ENCODE measurements around the gene WNT3A.

Gene WNT3A

DNA sequence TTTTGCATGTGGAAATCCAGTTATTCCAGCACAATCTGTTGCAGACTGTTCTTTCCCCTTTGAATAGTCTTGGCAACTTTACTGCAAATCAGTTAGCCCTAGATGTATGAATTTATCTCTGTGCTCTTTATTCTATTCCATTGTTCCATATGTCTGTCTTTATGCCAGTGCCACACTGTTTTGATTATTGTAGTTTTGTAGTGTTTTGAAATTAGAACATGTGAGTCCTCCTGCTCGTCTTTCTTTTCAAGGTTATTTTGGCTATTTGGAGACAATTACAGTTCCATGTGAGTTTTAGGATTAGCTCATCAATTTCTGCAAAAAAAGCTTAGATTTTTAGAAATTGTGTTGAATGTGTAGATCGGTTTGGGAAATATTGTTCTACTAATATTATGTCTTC is 26.6 kb downstream of the WNT3A start:
- no peak for DNase-seq

DNA sequence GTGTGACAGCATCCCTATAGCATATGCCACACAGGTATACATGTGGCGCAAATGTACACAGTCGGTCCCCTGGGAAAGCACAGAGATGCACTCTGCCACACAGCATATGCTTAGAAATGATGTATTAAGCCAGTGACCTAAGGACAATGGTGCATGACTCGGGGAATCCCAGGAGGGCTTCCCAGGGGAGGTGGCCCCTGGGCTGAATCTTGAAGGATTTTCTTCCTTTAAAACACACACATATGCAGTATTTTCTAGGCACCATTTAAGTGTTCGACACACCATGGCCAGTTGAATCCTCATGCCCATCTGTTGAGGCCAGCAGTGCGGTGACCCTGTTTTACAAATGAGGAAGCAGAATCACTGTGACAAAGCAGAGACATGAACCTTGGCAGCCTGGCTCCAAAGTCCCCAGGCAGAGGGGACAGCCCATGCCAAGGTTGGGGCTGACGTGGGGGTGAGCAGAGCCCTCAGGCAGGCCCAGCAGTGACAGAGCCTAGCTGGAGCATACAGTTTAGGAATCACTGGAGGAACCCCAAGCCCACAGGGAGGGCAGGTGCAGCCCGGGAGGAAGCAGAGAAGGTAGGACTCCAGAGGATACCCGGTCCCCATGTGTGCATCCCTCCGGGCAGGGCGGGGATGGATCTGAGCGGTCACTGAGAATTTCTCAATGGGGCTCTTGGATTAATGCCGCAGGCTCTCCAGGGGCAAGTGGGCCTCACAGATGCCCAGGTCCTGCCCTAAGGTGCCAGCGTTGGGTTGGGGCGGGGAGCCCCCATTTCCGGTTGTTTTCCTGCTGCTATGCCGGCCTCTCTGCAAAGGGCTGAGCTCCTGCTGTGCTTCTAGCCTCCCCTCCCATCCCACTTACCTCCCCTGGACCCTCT is 28.4 kb downstream of the WNT3A start:
- DNase-seq: no peak

DNA sequence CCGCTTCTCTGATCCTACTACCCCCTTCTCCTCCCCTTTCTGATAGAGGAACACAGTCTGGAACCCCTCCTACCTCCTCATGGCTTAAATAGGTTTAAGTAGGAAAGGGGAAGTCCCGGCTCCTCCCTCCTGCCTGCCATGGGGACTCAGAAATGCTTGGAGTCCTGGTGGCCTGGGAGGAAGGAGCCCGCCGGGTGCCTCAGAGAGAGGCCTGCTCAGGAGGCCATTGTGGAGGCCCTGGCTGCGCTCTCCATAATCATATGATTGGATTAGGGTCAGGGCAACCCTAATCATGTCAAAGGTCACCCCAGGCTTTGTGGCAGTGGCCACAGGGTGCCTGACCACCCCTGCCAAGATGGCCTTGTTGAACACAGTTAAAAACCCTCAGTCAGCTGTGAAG is 29.0 kb downstream of the WNT3A start:
- DNase-seq: no peak

DNA sequence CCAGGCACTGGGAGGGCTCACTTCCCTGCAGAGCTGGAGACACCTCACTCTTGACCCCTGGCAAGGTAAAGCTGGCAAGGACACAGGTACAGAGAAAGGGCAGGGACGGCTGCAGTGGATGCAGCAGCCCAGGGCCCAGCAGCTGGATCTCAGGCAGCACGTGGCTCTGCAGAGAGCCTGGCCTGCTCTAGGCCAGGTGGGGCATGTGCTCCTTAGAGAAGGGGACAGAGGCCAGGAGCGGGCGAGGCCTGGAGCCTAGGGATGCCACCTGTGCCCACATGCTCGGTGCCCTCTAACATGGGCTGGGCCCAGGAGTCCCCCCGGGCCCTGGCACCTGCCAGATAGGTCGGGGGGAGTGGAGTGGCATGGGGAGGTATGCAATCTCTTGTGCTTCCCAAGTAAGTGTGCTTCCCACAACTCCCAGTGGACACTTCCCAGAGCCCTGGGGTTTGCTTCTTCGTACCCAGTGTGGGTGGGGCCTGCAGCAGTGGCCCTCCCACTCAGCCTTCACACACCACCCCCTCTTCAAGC is 30.0 kb downstream of the WNT3A start:
- no peak for DNase-seq

DNA sequence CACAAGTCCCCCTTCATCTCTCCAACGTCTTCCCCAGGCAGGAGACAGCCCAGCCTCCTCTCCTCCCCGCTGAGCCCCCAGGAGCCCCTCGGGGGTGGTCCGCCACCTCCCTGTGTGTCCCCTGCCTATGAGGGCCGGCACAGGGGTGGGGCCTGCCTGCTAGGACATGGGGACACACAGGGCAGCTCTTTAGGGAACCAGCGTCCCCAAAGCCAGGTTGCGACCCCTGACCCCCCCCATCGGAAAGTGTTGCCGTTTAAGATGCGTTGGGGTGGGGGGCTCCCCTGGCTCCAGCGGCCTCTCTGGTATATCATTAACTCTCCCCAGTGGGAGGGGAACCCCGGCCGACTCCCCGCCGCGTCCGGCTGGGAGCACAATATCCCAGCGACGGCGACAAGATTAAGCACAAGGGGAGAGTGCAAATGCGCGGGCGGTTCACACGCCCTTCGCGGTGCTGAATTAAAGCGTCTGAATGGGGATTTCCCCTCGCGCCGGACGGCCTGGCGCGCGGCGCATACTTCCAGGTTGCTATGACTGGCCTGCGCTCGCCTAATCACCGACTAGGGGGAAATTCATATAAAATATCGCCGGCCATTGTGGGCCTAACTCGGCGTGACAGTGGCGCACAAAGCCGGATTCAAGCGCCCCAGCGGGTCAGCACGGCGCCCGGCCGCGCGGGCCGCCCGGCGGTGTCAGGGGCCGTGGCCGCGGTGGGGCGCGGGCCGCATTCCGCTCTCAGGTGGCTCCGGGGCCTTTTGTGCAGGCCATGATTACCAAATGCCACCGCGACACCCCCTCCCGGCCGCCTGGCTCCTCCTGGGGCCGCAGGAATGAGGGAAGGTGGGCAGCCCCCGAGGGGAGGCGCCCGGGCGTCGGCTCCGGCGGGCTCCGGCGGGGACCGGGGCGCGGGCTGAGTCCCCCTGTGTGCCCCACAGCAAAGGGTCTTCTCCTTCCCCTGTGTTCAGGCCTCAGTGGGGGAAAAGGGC is 30.9 kb downstream of the WNT3A start:
- DNase-seq: peak; percentile 15

DNA sequence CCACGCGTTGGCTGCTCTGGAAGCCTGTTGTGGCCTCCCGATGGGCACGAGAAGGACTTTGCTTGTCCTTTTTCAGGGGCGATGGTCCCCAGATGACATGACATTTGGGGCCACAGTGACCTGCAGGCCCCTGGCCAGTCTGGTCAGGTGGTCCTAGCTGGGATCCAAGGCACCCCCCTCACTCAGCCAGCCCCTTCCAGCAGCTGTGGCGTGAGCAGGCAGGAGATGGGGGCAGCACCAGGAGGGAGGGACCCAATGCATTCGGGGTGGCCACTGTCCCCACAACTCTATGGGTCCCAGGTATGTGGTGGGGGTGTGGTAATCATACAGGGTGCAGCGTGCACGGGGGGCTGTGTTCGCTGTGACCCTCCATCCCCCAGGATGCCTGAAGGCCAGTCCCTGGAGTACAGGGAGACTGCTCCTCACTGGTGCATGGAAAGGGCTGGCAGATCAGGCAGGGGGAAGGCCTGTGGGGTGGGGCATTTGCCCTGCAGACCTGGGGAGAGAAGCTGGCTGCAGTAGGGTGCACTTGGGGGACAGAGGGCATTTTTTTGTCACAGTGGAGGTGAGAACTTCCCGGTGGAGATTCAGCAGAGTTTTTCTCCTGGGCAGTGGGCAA is 31.7 kb downstream of the WNT3A start:
- no peak for DNase-seq

DNA sequence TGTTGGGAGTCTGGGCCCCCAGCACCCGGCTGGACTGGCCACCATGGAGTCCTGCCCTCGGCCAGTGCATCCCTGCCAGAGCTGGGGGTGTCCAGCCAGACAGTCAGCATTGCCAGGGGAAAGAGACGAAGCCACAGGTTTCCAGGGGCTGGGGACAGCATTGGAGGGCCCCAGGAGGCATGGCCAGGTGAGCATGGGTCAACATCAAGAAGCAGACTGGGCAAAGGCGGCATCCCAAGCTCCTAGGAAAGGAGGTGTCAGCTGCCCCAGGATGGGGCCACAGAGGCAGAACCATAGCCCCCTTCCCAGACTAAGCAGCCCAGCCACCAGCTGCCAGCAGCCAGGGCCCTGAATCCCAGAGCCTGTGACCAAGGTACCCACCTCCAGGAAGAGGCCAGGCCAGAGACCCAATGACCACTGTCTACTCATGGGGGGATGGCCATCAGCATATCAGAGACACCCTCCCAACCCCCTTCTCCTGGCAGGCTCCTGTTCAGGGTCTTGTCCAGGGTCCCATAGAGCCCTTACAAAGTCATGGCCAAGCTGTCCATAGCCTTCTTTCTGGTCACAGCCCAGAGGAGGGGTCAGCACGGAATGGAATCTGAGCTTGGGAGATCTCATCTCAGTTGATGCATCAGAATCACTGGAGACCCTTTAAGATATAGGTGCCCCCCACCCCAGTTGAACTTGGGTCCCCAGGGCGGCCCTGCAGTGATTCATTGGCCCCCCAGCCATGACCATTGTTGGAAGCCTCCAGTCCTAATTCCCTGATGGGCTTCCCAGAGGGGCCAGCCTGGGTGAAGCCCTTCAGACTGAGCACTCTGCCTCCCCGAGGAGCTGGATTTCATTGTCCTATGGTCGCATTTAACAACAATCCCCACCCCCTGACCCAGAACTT is 32.5 kb downstream of the WNT3A start:
- DNase-seq: no peak

DNA sequence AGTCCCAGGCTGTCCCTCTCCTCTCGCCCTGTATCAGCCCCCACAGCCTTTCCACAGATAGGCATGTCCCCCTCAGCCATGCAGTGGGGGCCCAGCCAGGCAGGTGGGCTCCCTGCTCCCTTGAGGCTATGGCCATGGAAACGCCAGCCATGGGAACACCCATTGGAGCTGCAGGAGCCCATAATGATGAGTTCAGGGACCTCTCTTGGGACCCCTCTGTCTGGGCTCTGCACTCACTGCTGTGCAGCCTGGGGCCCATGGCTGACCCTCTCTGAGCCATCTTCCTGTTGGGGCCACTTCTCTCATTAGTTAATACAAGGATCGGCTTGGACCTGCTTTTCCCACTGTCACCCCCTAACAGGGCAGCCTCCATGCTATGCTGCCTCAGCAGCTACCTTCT is 33.2 kb downstream of the WNT3A start:
- no peak for DNase-seq

DNA sequence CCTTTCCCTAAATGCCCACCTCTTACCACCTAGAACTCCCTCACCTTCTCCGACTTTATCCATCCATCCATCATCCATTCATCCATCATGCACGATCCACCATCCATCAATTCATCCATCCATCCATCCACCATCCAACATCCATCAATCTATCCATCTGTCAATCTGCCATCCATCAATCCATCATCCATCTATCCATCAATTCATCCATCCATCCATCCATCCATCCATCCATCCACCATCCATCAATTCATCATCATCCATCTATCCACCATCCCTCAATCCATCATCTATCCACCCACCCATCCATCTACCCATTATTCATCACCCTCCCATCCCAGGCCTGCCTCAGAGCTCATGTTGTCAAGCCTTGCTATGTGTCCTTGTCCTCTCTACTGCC is 34.5 kb downstream of the WNT3A start:
- no peak for DNase-seq

DNA sequence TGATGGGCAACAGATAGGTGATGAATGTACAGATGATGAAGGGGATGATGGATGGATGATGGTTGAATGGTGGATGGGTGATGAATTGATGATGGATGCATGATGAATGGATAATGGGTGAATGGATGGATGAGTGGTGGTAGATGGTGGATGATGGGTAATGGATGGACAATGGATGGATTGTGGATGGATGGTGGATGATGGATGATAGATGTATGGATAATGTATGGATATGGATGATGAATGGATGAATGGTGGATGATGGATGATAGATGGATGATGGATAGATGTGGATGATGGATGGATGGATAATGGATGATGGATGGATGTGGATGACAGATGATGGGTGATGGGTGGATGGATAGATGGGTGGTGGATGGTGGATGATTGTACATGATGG is 35.7 kb downstream of the WNT3A start:
- DNase-seq: no peak

DNA sequence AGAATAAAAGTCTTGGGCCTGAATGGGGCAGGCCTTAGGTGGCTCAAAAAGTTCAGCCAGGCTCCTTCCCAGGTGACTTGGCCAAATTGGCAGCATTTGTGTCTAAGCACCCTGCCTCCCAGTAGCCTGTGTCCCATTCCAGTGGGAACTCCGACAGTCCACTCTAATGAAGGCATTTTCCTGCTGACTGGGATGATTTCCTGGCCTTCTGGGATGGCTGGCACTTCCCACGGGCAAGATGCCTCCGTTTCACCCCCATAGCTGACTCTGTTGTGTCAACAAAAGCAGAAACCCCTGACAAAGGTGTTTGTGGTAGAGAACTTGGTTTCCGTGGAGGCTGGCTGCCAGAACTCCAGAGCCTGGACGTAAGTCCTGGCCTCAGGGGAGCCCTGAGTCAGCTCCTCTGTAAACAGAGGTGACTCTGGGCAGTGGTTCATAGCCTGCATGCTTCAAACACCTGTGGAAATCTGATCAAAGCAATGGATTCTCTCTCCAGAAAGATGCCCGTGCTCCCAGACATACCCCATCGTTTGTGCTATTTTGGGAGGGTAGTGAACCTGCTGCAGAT is 36.6 kb downstream of the WNT3A start:
- no peak for DNase-seq

DNA sequence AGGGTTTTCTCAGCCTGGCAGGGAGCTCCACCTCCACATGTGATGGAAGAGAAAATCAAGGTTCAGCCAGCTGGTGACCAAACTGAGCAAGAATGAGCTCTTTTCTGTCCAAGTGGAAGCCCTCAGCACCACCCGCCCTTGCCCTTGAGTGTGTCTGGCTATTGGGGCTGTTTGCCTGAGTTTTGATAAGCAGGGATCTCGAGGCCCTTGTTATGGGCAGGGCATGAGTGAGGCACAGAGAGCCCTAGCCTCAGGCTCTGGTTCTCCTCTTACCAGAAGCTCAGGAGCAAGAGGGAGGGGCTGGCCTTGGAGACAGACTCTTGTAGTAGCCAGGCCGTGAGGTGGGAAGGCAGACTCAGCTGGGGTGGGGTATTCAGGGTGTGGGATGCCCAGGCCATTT is 38.2 kb downstream of the WNT3A start:
- DNase-seq: no peak

DNA sequence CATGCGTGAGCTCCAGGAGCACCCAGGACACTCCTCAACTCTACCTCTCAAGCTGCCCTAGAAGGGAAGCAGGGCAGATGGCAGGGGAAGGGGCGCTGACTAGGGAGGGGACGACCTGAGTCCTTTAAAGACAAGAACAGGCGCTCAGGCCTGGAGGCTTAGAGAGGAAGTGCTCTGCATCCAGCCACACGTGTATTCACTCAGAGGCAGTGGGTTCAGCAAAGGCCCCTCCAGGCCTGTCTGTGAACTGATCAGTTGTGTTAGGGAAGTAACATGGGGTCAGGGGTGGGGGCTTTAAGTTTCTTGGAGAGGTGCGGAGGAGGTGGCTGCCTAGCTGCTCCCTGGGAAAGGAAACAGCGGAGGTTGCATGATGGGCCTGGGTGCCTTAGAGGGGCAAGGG is 38.6 kb downstream of the WNT3A start:
- DNase-seq: no peak

DNA sequence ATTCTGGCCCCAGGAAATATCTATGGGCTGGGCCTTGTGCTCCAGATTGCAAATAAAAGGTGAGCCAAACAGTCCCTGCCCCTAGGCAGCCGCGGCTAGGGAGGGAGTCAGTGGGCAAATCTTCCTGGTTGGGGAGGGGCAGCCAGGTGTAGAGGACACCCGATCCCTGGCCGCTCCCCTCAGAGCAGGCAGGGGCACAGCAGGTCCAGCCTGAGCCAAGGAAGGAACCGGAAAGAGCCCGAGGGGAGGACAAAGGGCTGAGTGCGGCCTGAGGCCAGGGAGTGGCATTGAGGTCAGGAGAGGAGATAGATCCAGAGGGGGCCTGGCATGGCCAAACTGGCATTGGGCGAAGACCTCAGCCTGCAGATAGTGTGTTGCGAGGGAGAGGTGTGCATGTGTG is 39.1 kb downstream of the WNT3A start:
- no peak for DNase-seq

DNA sequence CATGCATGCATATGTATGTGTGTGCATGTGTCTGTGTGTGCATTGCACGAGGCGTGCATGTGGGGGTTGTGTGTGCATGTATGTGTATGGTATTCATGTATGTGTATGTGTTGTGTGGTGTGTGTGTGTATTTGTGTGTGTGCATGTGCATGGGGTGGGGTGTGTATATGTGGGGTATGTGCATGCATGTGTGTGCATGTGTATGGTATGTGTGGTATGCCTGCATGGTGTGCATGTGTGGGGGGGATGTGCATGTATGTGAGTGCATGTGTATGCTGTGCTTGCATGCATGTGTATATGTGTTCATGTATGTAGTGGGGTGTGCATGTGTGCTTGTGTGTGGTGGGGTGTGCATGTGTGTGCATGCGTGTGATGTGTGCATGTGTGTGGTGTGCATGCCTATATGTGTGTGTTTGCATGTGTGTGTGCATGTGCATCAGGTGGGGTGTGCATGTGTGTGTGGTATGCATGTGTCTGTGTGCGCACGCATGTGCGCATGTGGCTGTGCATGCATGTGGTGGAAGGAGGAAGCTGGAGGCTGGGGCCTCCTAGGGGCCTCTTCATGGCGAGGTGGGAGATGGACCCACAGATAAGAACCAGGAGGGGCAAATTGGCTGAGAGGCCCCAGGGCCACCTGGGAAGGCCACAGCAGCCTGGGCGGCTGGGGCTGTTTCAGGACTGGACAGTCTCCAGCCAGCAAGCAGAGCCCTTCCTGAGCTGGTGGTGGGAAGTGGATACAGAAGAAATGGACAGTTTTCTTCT is 39.8 kb downstream of the WNT3A start:
- DNase-seq: no peak

DNA sequence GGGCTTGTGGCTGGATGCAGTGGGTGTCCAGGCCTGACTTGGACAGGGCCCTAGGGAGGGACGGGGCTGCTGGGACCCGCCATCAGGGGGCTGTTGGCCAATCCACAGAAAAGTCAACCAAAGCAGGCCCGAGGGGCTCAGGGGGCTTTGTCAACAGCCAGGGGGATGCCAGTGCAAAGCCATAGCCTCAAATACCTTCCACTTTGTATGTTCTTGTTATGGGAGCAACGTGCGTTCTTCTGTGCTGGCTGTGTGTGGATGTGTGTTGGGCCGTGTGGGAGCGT is 40.3 kb downstream of the WNT3A start:
- no peak for DNase-seq

DNA sequence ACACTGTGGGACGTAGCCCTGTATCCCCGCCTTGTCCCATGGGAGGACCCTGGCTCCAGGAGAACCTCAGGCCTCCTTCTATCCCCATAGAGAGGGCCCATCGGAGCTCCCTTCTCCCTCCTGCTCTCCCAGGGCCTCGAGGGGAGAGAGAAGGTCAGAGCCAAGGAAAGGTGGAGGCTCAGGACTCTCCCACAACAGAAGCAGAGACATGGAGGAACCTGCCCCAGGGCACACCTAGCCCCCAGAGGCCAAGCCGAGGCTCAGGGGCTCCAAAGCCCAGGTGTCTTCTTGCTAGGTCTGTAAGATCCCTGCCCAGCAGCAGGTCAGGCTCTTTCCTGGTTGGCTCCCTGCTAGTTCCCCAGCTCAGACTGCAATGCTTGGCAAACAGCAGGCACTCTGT is 41.3 kb downstream of the WNT3A start:
- no peak for DNase-seq

DNA sequence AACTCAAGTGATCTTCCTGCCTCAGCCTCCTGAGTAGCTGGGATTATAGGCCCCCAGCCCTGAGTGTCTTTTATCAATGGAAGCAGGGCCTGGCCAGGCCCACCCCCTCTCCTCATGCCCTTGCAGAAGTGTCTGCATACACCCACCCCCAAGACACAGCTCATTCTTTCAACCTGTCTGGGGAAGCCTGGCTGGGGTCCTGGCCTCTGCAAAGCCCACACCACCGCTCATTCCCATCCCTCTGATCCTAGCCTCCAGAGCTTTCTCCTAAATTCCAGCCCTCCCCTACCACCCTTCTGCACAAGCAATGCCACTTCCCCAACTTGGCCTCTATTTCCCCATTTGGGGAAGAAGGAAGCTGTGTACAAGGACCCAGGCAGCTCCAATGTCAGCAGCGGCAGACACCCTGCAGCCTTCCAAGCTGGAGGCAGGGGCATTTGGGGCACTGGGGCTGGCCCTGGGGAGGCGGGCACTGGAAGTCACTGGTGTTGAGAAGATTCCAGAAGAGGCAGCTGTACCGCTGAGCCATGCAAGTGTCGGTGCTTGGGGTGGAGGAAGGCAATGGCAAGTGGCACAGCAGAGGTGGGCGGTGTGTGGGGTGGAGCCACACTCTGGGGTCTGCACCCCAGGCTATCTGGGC is 42.0 kb downstream of the WNT3A start:
- DNase-seq: no peak

DNA sequence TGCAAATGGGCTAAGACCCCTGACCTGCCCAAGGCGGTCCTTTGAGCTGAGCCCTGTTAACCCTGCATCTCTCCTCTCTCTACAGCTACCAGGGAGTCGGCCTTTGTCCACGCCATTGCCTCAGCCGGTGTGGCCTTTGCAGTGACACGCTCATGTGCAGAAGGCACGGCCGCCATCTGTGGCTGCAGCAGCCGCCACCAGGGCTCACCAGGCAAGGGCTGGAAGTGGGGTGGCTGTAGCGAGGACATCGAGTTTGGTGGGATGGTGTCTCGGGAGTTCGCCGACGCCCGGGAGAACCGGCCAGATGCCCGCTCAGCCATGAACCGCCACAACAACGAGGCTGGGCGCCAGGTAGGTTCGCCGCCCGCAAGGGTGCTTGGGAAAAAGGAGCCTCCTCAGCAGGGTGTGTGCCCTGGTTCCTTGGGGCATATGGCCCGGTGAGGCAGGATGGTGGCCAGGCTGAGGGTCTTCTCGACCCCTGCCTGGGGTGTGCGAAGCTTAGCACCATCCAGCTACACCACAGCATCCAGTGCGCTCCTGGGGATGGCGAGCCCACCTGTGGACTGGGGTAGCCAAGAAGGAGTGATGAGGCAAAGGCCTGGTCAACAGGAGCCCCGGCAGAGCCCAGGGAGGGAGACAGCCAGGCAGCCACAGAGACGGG is 43.9 kb downstream of the WNT3A start:
- no peak for DNase-seq

Data from fibroblast of skin of back (primary cell).